ACC112 (cell line): ENCODE results near the gene SHH.

Source experiments
- H2AFZ ChIP-seq: fragments of 200-600 bp; sonication (generic); one replicate; pipeline ENCODE4 v1.6.0; 2017; ENCODE audit warnings: antibody characterized with exemption, low read length; ENCODE audit not compliant: unreplicated experiment
- H3K27ac ChIP-seq: fragments of 200-600 bp; sonication (generic); 2 replicates; pipeline ENCODE4 v1.5.1; 2014; ENCODE audit warnings: low read depth, mild to moderate bottlenecking, antibody characterized with exemption, low read length, moderate library complexity
- H3K27me3 ChIP-seq: fragments of 200-600 bp; sonication (generic); 2 replicates; pipeline ENCODE4 v1.6.1; 2014; ENCODE audit warnings: mild to moderate bottlenecking, antibody characterized with exemption, low read length, moderate library complexity, mixed read lengths; ENCODE audit not compliant: insufficient read depth
- H3K36me3 ChIP-seq: fragments of 200-600 bp; sonication (generic); 2 replicates; pipeline ENCODE4 v1.6.1; 2016; ENCODE audit warnings: mild to moderate bottlenecking, antibody characterized with exemption, low read length, moderate library complexity, mixed read lengths; ENCODE audit not compliant: insufficient read depth
- H3K4me1 ChIP-seq: fragments of 200-600 bp; sonication (generic); one replicate; pipeline ENCODE4 v1.6.1; 2016; ENCODE audit warnings: low read length, mixed read lengths; ENCODE audit not compliant: insufficient read depth, unreplicated experiment, control insufficient read depth
- H3K4me3 ChIP-seq: fragments of 200-600 bp; sonication (generic); 2 replicates; pipeline ENCODE4 v1.5.1; 2014; ENCODE audit warnings: mild to moderate bottlenecking, low read depth, low read length
- H3K79me2 ChIP-seq: fragments of 200-600 bp; sonication (generic); one replicate; pipeline ENCODE4 v1.6.0; 2016; ENCODE audit warnings: low read length; ENCODE audit not compliant: control insufficient read depth, unreplicated experiment, insufficient read depth

Gene SHH

DNA sequence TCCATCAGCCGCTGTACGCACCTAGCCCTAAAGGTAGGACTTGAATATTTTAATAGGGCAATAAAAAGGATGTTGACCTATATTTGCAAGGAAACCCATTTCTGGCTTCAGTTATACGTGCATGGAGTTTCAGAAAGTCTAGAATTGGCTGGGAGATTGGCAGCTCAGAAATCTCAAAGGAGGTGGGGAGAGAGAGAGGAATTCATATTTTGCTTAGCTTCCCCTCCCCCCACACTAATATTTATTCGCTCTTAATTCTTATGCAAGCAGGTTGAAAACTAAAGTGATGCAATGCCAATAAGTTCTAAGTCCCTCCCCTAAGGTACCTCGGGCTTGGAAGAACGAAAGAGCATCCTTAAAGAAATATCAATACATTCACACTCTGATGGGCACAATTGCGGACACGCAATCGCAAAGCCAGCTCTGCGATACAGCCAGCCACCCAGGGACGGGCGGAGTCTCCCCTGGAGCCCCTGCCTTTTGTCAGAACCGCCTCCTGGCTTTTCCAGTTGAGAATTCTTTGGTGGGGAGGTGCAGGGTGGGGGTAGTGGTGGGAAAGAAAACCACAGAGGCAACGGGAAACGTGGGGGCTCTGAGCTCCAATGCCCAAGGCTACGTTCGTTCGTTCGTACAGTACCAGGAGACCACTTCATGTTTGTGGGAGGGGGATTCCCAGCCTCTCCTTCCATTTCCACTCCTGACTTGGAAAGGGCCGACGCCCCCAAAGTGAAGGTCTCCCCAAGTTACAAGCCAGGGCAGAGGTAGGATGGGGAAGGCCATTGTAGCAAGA, 1.3 kb downstream of the SHH start:
- no peak overlapping the region for H3K27ac ChIP-seq
- H3K4me1 ChIP-seq: peaks cover 11% of the 10 kb centered on the region
- no peaks in the 10 kb centered on the region for H3K36me3 ChIP-seq
- H3K27me3 ChIP-seq: peaks cover 92% of the 10 kb centered on the region
- H2AFZ ChIP-seq: no peak overlapping the region
- H3K79me2 ChIP-seq: no peaks in the 10 kb centered on the region
- H3K4me3 ChIP-seq: no peak overlapping the region

DNA sequence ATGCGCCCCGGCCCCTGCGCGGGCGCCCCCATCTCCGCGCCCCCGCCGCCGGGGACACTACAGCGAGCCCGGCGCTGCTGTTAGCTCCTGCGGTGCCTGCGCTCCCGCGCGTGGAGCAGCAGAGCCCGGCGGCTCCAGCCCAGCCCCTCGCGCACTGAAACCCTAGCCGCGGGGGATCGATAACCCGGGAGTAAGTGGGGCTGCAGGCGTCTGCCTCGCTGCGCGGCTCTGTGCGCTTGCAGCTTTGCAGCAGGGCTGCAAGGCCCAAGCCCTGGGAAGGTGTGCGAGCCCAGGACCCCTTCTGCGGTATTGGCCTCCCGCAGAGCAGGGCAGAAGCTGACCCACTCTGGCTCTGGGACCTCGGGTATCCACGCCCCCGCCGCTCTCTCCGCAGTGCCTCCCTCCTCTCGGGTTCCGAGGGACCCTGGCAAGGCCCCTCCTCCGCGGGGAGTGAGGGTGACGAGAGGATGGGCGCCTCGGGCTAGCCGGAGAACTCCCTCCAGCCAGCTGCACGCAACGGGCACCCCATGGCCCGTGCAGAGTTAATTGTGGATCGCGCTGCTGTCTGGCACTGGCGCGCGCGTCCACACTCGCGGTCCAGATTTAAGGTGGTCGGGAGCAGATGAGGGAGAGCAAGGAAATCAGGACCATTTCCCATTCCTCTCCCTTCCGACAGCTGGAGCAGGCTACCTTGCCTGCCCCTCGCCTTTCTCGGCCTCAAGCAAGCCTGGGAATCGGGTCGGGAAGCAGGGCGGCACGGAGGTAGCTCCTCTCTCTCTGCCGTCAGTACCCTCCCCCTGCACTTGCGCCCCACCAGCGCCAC, 2.1 kb downstream of the SHH start:
- Histone ChIP-seq H2AFZ (no peak overlapping the region), H3K4me3 (no peak overlapping the region), H3K79me2 (no peaks in the 10 kb centered on the region), H3K27ac (no peak overlapping the region), H3K36me3 (no peaks in the 10 kb centered on the region), H3K27me3 (peaks cover 92% of the 10 kb centered on the region), H3K4me1 (peaks cover 11% of the 10 kb centered on the region)

DNA sequence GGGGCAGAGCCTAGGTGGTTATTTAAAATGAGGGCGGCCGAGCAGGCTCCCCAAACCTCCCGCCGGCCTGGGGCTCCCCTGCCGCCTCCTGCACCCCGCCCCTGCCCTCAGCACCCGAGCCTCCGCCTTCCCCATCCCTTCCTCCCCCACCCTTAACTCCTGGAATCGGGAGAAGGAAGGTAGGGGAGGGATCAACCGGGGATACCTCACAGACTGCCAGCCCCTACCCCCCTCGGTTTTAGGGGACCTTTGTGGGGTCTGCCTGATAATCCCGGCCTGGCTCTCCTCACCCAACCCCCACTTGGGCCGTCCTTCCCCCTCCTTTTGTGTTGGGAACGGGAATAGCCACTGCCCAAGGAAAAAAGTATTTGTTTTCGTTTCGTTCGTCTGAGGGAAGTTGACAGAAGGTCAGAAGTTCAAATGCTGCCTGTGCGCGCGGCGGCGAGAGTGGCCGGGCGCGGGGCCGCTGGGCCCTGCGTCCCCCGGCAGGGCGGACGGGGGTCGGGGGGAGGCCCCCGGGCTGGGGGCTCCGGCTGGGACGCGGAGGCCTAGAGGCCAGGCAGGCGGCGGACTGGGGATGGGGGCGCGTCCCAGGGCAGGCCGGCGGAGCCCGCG, 2.8 kb downstream of the SHH start:
- H3K4me1 ChIP-seq: peaks cover 11% of the 10 kb centered on the region
- peak overlapping the region; percentile 54 for H2AFZ ChIP-seq
- H3K4me3 ChIP-seq: peak overlapping the region; percentile 65
- no peaks in the 10 kb centered on the region for H3K79me2 ChIP-seq
- no peaks in the 10 kb centered on the region for H3K36me3 ChIP-seq
- no peak overlapping the region for H3K27ac ChIP-seq
- peaks cover 93% of the 10 kb centered on the region for H3K27me3 ChIP-seq

DNA sequence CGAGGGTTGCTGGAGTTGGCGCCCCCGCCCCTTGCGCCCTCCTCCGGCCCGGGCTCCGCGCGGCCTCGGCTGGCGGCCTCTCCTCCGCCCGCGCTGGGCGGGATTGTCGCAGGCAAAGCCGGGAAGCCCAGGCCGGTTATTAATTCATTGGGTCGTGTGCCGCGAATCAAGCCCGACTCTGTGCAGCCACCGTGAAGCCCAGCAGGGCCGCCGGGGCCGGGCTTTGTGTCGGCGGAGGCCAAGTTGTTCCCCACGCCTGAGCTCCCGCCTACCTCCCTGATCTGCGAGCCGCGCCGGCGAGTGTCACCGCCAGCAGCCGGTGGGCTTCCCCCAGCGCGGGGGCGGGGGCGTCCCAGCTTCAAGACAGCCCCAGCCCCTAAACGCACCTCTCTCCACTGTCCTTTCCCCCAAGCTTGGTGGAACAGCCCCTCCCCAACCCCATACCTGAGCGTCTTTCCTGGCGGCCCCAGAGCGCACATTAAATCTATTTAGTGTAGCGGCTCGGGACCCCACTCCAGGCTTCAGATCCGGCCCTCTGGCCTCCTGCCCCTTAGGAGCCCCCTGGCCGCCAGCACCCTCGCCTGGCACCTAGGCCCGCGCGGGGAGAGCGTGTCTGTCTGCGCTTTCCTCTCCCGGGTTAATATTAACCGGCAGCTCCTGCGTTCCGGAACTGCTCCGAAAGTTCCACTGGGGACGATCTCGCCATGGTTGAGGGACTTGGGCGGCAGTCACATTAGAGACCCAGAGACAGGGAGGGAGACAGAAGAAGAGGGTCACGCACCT, 3.5 kb downstream of the SHH start:
- peaks cover 94% of the 10 kb centered on the region for H3K27me3 ChIP-seq
- H3K27ac ChIP-seq: no peak overlapping the region
- peaks cover 11% of the 10 kb centered on the region for H3K4me1 ChIP-seq
- no peaks in the 10 kb centered on the region for H3K79me2 ChIP-seq
- H3K4me3 ChIP-seq: peak overlapping the region; percentile 65
- H2AFZ ChIP-seq: peak overlapping the region; percentile 54
- no peaks in the 10 kb centered on the region for H3K36me3 ChIP-seq

DNA sequence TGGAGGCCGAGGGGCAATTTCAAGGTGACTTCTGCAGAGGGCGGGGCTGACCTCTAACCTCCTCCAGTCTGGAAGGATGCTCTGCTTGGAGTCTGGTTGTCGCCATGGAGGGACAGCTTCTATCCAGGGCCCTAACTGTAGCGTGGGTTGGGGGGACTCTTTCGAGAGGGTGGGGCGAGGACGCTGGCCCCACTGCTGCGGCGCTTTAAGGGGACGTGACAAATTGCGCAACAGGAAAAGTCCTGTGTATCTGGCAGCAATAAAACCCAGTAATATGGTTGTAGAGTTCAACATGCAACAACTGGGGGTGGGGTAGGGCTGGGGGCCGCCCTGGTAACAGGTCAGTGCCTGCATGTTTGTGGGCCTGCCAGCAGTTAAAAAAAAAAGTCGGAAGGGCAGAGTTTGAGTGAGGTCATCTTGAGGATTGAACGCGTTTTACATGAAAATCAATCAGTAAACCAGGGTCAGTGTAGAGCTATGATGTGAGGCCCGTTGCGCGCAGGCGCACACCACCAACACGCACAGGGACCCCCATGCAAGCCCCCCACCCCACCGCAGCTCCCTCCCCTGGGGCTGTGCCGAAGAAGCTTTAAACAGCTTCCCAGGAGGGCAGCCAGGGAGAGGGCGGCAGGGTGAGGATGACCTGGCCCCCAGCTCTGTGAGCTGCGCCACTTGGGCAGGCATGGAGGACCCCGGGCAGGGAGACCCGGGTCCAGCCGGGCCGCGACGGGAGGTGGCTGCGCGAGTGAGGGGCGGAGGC, 4.3 kb downstream of the SHH start:
- no peak overlapping the region for H3K27ac ChIP-seq
- peaks cover 94% of the 10 kb centered on the region for H3K27me3 ChIP-seq
- peaks cover 11% of the 10 kb centered on the region for H3K4me1 ChIP-seq
- H3K4me3 ChIP-seq: peak overlapping the region; percentile 65; the same call in 1 of the 2 replicates
- no peak overlapping the region for H2AFZ ChIP-seq
- H3K36me3 ChIP-seq: no peaks in the 10 kb centered on the region
- no peaks in the 10 kb centered on the region for H3K79me2 ChIP-seq

DNA sequence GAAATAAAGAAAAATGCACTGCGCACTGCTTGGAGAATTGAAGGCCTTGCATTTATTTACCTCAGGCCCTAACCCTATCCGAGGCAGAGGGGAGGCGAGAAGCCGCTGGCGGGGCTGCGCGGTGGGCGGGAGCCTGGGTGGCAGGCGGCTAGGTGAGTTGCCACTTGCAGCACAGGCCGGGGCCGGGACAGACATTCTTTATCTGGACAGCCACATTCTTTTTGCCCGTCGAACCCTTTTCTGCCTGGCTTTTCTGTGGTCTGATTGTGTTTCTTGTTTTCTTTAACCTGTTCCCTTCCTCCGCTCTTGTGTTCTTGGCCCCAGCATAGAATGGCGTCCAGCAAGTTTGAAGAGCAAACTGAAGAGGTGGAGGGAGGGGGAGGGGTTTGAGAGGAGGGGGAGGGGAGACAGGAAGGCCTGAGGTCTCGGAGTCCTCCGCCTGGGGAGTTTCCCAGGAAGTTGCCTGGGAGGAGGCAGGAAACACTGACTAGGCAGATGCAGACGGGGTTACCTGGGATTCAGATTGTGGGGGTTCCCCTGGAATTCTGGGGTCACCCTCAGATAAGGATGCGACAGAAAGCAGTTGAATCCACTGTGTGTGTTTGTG, 5.1 kb downstream of the SHH start:
- Histone ChIP-seq H3K79me2 (no peaks in the 10 kb centered on the region), H2AFZ (no peak overlapping the region), H3K4me3 (no peak overlapping the region), H3K27me3 (peaks cover 93% of the 10 kb centered on the region), H3K4me1 (peaks cover 11% of the 10 kb centered on the region), H3K27ac (no peak overlapping the region), H3K36me3 (no peaks in the 10 kb centered on the region)

DNA sequence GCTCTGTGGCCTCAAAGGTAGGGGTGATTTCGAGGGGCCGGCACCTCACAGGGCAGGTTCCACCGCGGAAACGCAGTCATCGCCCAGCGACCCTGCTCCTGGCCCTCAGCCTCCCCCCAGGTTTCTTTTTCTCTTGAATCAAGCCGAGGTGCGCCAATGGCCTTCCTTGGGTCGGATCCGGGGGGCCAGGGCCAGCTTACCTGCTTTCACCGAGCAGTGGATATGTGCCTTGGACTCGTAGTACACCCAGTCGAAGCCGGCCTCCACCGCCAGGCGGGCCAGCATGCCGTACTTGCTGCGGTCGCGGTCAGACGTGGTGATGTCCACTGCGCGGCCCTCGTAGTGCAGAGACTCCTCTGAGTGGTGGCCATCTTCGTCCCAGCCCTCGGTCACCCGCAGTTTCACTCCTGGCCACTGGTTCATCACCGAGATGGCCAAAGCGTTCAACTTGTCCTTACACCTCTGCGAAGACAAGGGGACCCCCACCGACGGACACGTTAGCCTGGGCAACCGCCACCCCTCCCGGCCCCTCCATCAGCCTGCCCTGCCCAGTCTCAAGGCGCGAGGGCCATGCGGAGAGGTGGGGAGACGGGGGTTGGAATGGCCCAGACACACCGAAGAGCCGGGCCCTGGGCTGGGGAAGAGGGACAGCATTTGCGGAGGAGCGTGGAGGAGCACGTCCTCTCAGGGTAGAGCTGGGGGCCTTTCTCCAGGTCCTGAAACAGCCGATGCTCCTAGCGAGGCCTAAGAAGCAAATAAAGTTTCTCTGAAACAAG, 6.0 kb downstream of the SHH start:
- Histone ChIP-seq H2AFZ (peak overlapping the region; percentile 93), H3K4me3 (peak overlapping the region; percentile 79), H3K79me2 (no peaks in the 10 kb centered on the region), H3K4me1 (peaks cover 7% of the 10 kb centered on the region), H3K27ac (no peak overlapping the region), H3K36me3 (no peaks in the 10 kb centered on the region), H3K27me3 (peaks cover 93% of the 10 kb centered on the region)

DNA sequence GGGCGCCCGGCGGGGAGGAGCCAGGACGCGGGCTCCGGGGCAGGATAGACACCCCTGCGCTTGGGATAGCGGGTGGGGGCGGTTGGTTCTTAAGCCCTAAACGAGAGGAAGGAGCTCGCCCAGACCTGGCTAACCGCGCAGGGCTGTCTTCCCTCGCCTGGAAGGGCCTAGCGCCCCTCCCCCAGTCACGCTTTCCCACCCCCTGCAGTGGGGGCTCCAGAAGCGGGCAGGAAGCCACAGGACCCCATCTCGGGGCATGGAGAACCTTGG, 6.5 kb downstream of the SHH start:
- peaks cover 93% of the 10 kb centered on the region for H3K27me3 ChIP-seq
- peak overlapping the region; percentile 93 for H2AFZ ChIP-seq
- H3K4me3 ChIP-seq: peak overlapping the region; percentile 79

More for the DNA sequence above, 6.5 kb downstream of the SHH start:
- Histone ChIP-seq H3K27ac (no peak overlapping the region), H3K4me1 (peaks cover 7% of the 10 kb centered on the region), H3K36me3 (no peaks in the 10 kb centered on the region), H3K79me2 (no peaks in the 10 kb centered on the region)
